ES-I3 (cell line): Measurements from ENCODE around the gene COA7.

ENCODE experiments used
- H3K36me3 ChIP-seq: 2 replicates; pipeline ENCODE4 v1.6.1; 2013; ENCODE audit warnings: mild to moderate bottlenecking, low read length, control low read depth, moderate library complexity; ENCODE audit not compliant: insufficient read depth
- H3K4me1 ChIP-seq: 2 replicates; pipeline ENCODE4 v1.6.1; 2013; ENCODE audit warnings: mild to moderate bottlenecking, control low read depth, low read length; ENCODE audit not compliant: insufficient read depth
- H3K9ac ChIP-seq: 2 replicates; pipeline ENCODE4 v1.6.1; 2013; ENCODE audit warnings: low read depth, mild to moderate bottlenecking, low read length, moderate library complexity
- H3K9me3 ChIP-seq: 2 replicates; pipeline ENCODE4 v1.6.1; 2013; ENCODE audit warnings: mild to moderate bottlenecking, low read length, moderate library complexity; ENCODE audit not compliant: control insufficient read depth, insufficient read depth

Gene COA7

GRCh38 chr1:52645261-52645660 lies 52.9 kb downstream of the COA7 start:
- Histone ChIP-seq H3K36me3 (no peaks in the 10 kb centered on the region), H3K4me1 (no peaks in the 10 kb centered on the region), H3K9ac (no peak overlapping the region), H3K9me3 (no peaks in the 10 kb centered on the region)

- Histone ChIP-seq H3K9me3 (no peaks in the 10 kb centered on the region), H3K36me3 (no peaks in the 10 kb centered on the region), H3K4me1 (no peaks in the 10 kb centered on the region), H3K9ac (no peak overlapping the region)
Measured at GRCh38 chr1:52641307-52641706, 56.8 kb downstream of the COA7 start.

DNA sequence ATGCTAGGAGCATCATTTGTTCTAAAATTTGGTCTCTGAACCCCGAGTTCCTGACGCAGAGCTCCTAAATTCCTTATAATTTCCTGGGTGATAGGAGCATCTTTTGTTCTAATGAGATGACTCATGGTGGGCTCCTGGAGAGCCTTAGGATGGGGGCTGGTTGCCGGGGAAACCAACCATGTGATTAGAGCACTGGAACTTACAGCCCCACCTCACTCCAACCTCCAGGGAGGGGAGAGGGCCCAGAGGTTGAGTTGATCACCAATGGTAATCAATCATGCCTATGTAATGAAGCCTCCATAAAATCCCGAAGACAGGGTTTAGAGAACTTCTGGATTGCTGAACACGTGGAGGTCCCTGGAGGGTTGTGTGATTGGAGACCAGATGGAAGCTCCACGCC lies 57.5 kb downstream of the COA7 start:
- H3K9ac ChIP-seq: no peak overlapping the region
- no peaks in the 10 kb centered on the region for H3K36me3 ChIP-seq
- H3K4me1 ChIP-seq: no peaks in the 10 kb centered on the region

GRCh38 chr1:52637946-52638345 lies 60.2 kb downstream of the COA7 start:
- H3K4me1 ChIP-seq: no peaks in the 10 kb centered on the region
- H3K9me3 ChIP-seq: 0 out of 2 replicates have a peak, but pooled peaks cover 5% of the 10 kb centered on the region
- H3K9ac ChIP-seq: no peak overlapping the region
- no peaks in the 10 kb centered on the region for H3K36me3 ChIP-seq

More for the DNA sequence above, 57.5 kb downstream of the COA7 start:
- no peaks in the 10 kb centered on the region for H3K9me3 ChIP-seq

GRCh38 chr1:52636721-52637695 lies 61.1 kb downstream of the COA7 start:
- Histone ChIP-seq H3K9ac (no peak overlapping the region), H3K36me3 (no peaks in the 10 kb centered on the region), H3K4me1 (no peaks in the 10 kb centered on the region; the same call in 1 of the 2 replicates), H3K9me3 (0 out of 2 replicates have a peak, but pooled peaks cover 5% of the 10 kb centered on the region)

- no peak overlapping the region for H3K9ac ChIP-seq
- no peaks in the 10 kb centered on the region; the same call in 1 of the 2 replicates for H3K4me1 ChIP-seq
- no peaks in the 10 kb centered on the region for H3K36me3 ChIP-seq
- H3K9me3 ChIP-seq: 0 out of 2 replicates have a peak, but pooled peaks cover 5% of the 10 kb centered on the region
Measured at GRCh38 chr1:52635321-52636089, 62.6 kb downstream of the COA7 start.
